Superior temporal gyrus (tissue), 1 donor: Measurements from ENCODE around the gene ANKRD11.
"Not testable (repeated sequence)": the region's sequence is repeated elsewhere in the genome, so short reads cannot be mapped to it uniquely, and the experiment has no call there.

Experiments used
- DNase-seq: peaks from one replicate; pipeline ENCODE4 v3.0.0-alpha.2; 2016; ENCODE audit errors: extremely low spot score

ANKRD11 gene

DNA sequence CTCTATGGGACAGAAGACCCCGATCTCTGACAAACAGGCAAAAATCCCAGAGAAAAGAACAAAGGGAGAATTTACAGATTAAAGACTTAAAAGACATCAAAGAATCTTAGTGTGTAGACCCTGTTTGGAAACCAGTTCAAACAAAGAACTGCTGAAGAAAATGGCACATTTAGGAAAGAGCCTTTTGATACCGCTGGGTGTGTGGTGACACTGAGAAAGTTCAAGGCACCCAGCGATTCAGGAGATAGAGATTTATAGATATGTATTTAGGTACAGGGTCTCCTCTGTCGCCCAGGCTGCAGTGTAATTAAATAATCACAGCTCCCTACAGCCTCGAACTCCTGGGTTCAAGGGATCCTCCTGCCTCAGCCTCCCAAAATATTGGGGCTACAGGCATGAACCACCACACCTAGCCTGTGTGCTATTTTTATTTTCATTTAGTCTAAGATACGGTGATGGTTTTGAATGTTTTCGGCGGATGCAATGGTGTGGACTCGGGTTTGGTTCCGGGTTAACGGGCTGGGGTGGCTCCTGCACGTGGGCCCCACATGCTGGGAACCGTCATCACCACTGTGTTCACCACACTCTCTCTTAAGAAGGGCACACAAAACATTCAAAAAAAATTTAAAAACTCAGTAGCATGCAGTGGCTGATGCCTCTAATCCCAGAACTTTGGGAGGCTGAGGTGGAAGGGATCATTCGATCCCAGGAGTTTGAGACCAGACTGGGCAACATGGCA, 158.8 kb downstream of the ANKRD11 start:
- no peak for DNase-seq

GRCh38 chr16:89330177-89330856, 160.0 kb downstream of the ANKRD11 start:
- no peak for DNase-seq

DNA sequence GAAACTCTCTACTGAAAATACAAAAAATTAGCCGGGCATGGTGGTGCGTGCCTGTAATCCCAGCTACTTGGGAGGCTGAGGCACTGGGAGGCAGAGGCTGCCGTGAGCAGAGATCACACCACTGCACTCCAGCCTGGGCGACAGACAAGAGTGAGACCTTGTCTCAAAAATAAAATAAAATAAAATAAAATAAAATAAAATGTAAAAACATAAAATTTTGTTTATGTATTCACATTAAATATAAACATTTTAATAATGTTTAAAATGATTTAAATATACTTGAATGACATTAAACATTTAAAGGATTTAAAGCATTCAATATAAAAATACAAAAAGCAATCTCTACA, 160.6 kb downstream of the ANKRD11 start:
- DNase-seq: not testable (repeated sequence)

DNA sequence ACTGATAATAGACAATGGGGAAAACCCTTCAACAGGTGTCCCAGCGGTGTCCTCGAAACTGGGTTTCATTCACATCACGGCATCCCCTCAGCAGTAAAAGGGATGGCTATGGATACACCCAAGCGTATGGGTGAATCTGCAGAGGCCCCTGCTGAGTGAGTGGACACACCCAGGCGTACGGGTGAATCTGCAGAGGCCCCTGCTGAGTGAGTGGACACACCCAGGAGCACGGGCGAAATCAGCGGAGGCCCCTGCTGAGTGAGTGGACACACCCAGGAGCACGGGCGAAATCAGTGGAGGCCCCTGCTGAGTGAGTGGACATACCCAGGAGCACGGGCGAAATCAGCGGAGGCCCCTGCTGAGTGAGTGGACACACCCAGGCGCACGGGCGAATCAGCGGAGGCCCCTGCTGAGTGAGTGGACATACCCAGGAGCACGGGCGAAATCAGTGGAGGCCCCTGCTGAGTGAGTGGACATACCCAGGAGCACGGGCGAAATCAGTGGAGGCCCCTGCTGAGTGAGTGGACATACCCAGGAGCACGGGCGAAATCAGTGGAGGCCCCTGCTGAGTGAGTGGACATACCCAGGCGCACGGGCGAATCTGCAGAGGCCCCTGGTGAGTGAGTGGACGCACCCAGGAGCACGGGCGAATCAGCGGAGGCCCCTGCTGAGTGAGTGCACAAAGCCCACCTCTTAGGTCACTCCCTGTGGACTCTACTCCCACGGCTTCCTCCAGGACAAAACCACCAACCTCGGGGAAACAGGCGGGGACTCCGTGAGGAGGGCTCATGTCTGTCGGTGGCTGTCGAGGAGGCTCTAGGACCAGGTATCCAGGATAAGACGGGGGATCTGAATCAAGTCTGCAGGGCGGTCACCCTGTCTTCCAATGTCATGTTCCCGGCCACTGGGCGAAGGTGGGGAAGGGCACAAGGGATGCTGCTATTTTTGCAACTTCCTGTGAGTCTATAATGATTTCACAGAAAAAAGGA, 161.7 kb downstream of the ANKRD11 start:
- not testable (repeated sequence) for DNase-seq

GRCh38 chr16:89326721-89327120, 163.6 kb downstream of the ANKRD11 start:
- DNase-seq: no peak

GRCh38 chr16:89325861-89326471, 164.4 kb downstream of the ANKRD11 start:
- peak; percentile 82 for DNase-seq

- no peak for DNase-seq
These were observed 166.0 kb downstream of the ANKRD11 start for GRCh38 chr16:89324056-89325010.

GRCh38 chr16:89323120-89323960, 167.0 kb downstream of the ANKRD11 start:
- DNase-seq: no peak

- no peak for DNase-seq
These were observed 167.8 kb downstream of the ANKRD11 start for GRCh38 chr16:89322321-89323119.

- DNase-seq: no peak
These were observed 169.4 kb downstream of the ANKRD11 start for GRCh38 chr16:89320782-89321501.

DNA sequence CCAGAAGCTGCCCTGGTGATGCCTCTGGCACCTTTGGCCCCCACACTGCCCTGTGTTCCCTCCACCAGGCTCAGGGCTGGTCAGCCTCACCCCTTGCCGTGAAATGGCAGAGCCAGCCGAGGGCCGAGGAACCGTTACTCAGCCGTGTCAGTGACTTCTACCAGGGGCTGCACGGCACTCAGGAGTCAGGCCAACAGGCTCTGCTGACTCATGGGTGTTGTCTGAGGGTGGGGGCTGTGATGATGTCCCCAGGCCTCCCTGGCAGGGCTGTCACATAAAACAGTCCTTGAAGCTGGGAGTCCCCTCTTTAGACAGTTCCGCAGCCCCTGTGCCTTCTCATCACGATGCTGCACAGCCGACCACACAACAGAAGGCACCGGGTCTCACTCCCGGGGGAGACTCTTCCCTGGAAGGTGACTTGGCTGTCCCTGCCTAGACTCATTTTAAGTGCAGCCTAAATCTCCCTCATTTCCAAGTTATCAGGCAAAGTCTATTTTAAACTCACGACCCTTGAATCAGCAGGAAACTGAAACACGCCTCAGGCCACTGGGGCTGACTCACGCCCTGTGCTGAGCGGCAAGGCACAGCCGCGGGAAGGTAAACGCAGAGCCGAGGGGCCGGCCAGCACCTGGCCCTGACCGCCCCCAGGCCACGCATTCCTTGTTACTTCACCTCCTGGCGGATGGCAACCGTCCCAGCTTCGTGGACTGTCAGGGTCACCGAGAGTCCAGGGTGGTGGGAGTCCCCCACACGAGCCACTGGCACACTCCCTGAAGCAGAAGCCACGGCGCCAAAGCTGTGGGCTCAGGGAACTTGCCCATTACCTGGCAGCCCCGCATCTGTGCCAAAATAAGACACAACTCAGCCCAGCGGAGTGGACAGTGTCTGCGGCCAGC, 170.2 kb downstream of the ANKRD11 start:
- DNase-seq: no peak

DNA sequence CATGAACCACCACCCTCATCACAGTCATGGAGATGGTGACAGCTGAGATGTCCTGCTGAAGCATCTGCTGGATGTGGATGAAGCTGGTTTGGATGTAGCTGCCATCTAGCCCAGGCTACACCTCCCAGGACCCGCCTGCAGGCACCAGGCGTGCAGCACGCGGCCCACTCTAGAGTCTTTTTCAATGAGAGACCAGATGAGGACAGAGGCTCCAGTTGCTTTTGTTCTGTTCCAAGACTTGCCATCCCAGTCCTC, 170.8 kb downstream of the ANKRD11 start:
- no peak for DNase-seq

DNA sequence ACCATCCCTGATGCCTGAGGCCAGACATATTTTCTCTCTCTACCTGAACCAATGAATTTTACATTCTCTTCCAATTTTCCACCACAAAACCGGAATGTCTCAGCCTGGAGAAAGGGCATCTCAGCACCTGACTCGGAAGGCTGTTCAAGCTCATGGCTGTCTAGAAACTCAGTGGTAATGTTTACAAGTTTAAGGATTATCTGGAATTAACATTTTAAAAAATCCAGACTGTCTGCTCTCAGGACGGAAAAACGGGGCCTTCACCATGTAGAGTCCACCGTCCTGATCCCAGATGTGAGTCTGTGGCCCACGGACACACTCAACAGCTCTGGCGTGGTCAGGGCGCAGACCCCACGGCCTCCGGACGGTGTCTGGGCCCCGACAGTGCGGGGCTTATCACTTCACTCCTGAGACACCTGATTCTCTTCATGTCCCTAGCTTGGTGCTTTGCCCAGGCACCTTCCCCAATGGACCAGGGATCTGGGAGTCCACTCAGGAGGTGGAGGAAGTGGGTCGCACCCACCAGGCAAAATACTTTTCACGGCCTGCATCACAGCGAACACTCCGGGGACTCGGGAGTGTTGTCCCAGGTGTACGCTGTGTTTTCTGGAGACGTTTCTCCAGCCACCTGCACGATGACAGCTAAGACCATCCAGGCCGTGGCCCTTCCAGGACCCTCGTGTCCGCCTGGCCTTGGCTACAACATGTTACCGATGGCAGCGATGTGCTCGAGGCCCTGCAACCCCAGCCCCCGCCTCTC, 171.3 kb downstream of the ANKRD11 start:
- no peak for DNase-seq

DNA sequence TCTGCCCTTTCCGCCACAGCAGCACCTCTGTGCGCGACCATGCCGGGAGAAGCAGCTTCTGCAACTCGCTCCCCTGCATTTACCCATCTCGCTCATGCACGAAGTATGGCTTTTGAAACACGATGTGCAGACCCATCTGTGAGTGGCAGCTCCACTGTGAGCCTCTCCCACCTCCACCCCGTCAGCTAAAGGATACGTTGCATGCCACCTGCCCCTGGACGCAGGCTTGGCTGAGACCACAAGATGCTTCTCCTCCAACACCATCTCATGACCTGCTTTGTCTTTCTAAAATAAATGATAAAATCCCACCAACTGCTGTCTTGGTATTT, 172.0 kb downstream of the ANKRD11 start:
- no peak for DNase-seq

GRCh38 chr16:89317729-89318429, 172.5 kb downstream of the ANKRD11 start:
- no peak for DNase-seq

- DNase-seq: no peak
These were observed 173.2 kb downstream of the ANKRD11 start for GRCh38 chr16:89317101-89317671.
